ENCODE results near the gene EXTL1.

Gene EXTL1

DNA sequence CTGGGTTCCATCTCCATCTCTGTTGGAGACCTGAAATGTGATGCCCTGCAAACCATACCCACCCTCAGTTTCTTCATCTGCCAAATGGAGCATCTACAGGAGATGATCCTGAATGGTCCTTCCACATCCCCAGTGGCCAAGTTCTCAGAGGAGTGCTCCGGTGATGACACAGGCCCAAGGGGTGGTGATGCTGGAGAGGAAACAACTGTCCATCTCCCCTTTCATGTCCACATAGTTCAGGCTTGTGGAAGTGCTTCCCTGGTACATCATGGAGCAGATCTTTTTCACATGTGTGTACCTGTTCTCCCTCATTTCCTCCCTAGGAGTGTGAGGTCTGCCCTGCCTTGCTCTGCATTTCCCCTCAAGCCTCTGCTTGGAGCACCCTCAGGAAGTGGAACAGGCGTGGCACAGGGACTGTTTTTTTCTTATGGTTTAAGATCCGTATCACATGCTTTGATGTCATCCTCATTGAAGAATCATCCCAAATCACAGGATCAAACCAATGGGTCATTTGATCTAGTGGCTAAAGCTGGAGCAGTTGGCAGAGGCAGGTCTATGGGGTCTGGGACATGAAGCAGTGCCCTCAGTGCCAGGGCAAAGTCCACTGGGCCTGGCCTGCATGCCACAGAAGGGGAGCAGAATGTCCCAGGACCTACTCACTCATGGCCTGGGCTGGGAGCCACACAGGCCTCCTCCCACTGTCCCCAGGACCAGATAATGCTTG lies 54.0 kb downstream of the EXTL1 start:
- Histone ChIP-seq H3K4me3 (ENCODE audit: insufficient read depth, low read length, poor library complexity, severe bottlenecking) (no peak overlapping the region), H3K36me3 (ENCODE audit: low read length) (no peaks in the 10 kb centered on the region), H4K20me1 (ENCODE audit: low read depth, low read length) (no peaks in the 10 kb centered on the region), H3K9ac (ENCODE audit: low read length) (no peak overlapping the region), H3F3A (ENCODE audit: insufficient read depth) (no peaks in the 10 kb centered on the region), H3K27me3 (ENCODE audit: low read length) (no peaks in the 10 kb centered on the region), H3K79me2 (ENCODE audit: insufficient read depth, low read length) (no peaks in the 10 kb centered on the region), H3K9me2 (replicated peaks; ENCODE audit: insufficient read depth, low read length) (no peaks in the 10 kb centered on the region), H3K27ac (ENCODE audit: low read depth, low read length) (no peak overlapping the region), H2AFZ (ENCODE audit: low read depth, low read length, severe bottlenecking) (no peak overlapping the region), H3K4me2 (ENCODE audit: low read depth, low read length, poor library complexity, severe bottlenecking) (no peak overlapping the region), H3K9me3 (ENCODE audit: insufficient read depth, low read length) (no peaks in the 10 kb centered on the region)
- TF ChIP-seq EZH2phosphoT487 (conservative IDR thresholded peaks at IDR 0.05; ENCODE audit: low read length), result no peak
- TF ChIP-seq CTCF (IDR thresholded peaks at IDR 0.05; ENCODE audit: insufficient read depth, low read length, poor library complexity, severe bottlenecking), result no peak

DNA sequence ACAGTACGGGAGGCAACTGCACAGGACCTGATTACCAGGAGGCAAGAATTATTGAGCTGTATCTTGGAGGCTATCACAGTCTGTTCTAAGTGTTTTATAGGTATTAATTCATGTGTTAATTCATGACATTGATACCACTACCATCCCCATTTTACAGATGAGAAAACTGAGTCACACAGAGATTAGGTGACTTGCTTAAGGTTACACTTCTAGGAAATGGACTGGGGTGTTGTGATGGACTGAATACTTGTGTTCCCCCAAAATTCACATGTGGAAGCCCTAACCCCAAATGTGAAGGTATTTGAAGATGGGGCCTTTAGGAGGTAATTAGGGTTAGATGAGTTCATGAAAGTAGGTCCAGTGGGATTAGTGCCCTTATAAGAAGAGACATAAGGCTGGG lies 55.9 kb downstream of the EXTL1 start:
- no peaks in the 10 kb centered on the region for H3K27me3 ChIP-seq (ENCODE audit: low read length)
- no peaks in the 10 kb centered on the region for H3K9me2 ChIP-seq (replicated peaks; ENCODE audit: insufficient read depth, low read length)
- no peaks in the 10 kb centered on the region for H3K36me3 ChIP-seq (ENCODE audit: low read length)
- H3K9me3 ChIP-seq (ENCODE audit: insufficient read depth, low read length), result no peaks in the 10 kb centered on the region
- H3K79me2 ChIP-seq (ENCODE audit: insufficient read depth, low read length), result no peaks in the 10 kb centered on the region
- no peak overlapping the region for H3K4me3 ChIP-seq (ENCODE audit: insufficient read depth, low read length, poor library complexity, severe bottlenecking)
- H3K9ac ChIP-seq (ENCODE audit: low read length), result no peak overlapping the region
- H4K20me1 ChIP-seq (ENCODE audit: low read depth, low read length), result no peaks in the 10 kb centered on the region
- TF ChIP-seq EZH2phosphoT487 (conservative IDR thresholded peaks at IDR 0.05; ENCODE audit: low read length), result no peak
- TF ChIP-seq CTCF (IDR thresholded peaks at IDR 0.05; ENCODE audit: insufficient read depth, low read length, poor library complexity, severe bottlenecking), result no peak
- no peaks in the 10 kb centered on the region for H3F3A ChIP-seq (ENCODE audit: insufficient read depth)
- no peak overlapping the region for H2AFZ ChIP-seq (ENCODE audit: low read depth, low read length, severe bottlenecking)
- no peak overlapping the region for H3K4me2 ChIP-seq (ENCODE audit: low read depth, low read length, poor library complexity, severe bottlenecking)
- no peak overlapping the region for H3K27ac ChIP-seq (ENCODE audit: low read depth, low read length)

- Histone ChIP-seq H3K36me3 (ENCODE audit: low read length) (no peaks in the 10 kb centered on the region), H2AFZ (ENCODE audit: low read depth, low read length, severe bottlenecking) (no peak overlapping the region), H3K4me3 (ENCODE audit: insufficient read depth, low read length, poor library complexity, severe bottlenecking) (no peak overlapping the region), H3K27ac (ENCODE audit: low read depth, low read length) (no peak overlapping the region), H3K9me3 (ENCODE audit: insufficient read depth, low read length) (no peaks in the 10 kb centered on the region), H3K4me2 (ENCODE audit: low read depth, low read length, poor library complexity, severe bottlenecking) (no peak overlapping the region), H3K79me2 (ENCODE audit: insufficient read depth, low read length) (no peaks in the 10 kb centered on the region), H3F3A (ENCODE audit: insufficient read depth) (no peaks in the 10 kb centered on the region), H3K9me2 (replicated peaks; ENCODE audit: insufficient read depth, low read length) (no peaks in the 10 kb centered on the region), H3K27me3 (ENCODE audit: low read length) (no peaks in the 10 kb centered on the region), H4K20me1 (ENCODE audit: low read depth, low read length) (no peaks in the 10 kb centered on the region), H3K9ac (ENCODE audit: low read length) (no peak overlapping the region)
- TF ChIP-seq CTCF (IDR thresholded peaks at IDR 0.05; ENCODE audit: insufficient read depth, low read length, poor library complexity, severe bottlenecking) (no peak), EZH2phosphoT487 (conservative IDR thresholded peaks at IDR 0.05; ENCODE audit: low read length) (no peak)
These were observed 57.0 kb downstream of the EXTL1 start for GRCh38 chr1:26078286-26079177.

All from SU-DHL-6 (cell line).